HFFc6 (cell line): ENCODE results near the gene UBE2Q1. TPM values are rescaled to one million over a fixed set of nuclear protein-coding genes. Genes with fewer than 3 reads are reported as not detected.

ENCODE experiments used
- DNase-seq: peaks from one replicate; pipeline ENCODE4 v3.0.0-alpha.2; 2018
- H3K27ac Mint-ChIP-seq: 2 replicates; pipeline ENCODE4 v1.8.0; 2020; ENCODE audit warnings: mild to moderate bottlenecking, mixed read lengths
- H3K27me3 Mint-ChIP-seq: 2 replicates; pipeline ENCODE4 v1.8.0; 2021; ENCODE audit warnings: mild to moderate bottlenecking, moderate library complexity, mixed read lengths; ENCODE audit not compliant: insufficient read depth
- H3K36me3 Mint-ChIP-seq: 2 replicates; pipeline ENCODE4 v1.8.0; 2021; ENCODE audit warnings: low read depth, mixed read lengths
- H3K4me1 Mint-ChIP-seq: 2 replicates; pipeline ENCODE4 v1.8.0; 2020; ENCODE audit warnings: low read depth, mixed read lengths
- H3K4me3 Mint-ChIP-seq: 2 replicates; pipeline ENCODE4 v1.8.0; 2020; ENCODE audit warnings: mild to moderate bottlenecking, moderate library complexity, mixed read lengths
- H3K9me3 Mint-ChIP-seq: 2 replicates; pipeline ENCODE4 v1.8.0; 2020; ENCODE audit warnings: mild to moderate bottlenecking, mixed read lengths
- total RNA-seq, 6 experiments: library from RNA; stranded (reverse); fragmentation: NEBNext Ultra II Directional; extraction: Animal tissue kit (Norgen Biotek cat#: 25700); gene quantifications; 2 replicates in 1 of 6; 3 replicates in 5 of 6; pipeline ENCODE4 v1.2.3, GENCODE V29; 2021
- TF ChIP-seq, protein P1 (sequence below): fragments of 200-600 bp; sonication (generic); IDR thresholded peaks from 2 replicates; pipeline ENCODE4 v1.5.0; 2021; ENCODE audit warnings: antibody characterized with exemption, mild to moderate bottlenecking

UBE2Q1 gene
- total RNA-seq, 6 experiments from 2014 or later: 72.6 to 101 (median 91.5) TPM

GRCh38 chr1:154599658-154600057 lies 41.2 kb upstream of the UBE2Q1 start:
- TF ChIP-seq, protein P1, sequence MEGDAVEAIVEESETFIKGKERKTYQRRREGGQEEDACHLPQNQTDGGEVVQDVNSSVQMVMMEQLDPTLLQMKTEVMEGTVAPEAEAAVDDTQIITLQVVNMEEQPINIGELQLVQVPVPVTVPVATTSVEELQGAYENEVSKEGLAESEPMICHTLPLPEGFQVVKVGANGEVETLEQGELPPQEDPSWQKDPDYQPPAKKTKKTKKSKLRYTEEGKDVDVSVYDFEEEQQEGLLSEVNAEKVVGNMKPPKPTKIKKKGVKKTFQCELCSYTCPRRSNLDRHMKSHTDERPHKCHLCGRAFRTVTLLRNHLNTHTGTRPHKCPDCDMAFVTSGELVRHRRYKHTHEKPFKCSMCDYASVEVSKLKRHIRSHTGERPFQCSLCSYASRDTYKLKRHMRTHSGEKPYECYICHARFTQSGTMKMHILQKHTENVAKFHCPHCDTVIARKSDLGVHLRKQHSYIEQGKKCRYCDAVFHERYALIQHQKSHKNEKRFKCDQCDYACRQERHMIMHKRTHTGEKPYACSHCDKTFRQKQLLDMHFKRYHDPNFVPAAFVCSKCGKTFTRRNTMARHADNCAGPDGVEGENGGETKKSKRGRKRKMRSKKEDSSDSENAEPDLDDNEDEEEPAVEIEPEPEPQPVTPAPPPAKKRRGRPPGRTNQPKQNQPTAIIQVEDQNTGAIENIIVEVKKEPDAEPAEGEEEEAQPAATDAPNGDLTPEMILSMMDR: no peak
- H3K4me1 Mint-ChIP-seq: peaks cover 36% of the 10 kb centered on the region
- DNase-seq: no peak
- H3K27ac Mint-ChIP-seq: peak overlapping the region; percentile 67
- peaks cover 38% of the 10 kb centered on the region for H3K36me3 Mint-ChIP-seq
- H3K27me3 Mint-ChIP-seq: no peaks in the 10 kb centered on the region
- H3K9me3 Mint-ChIP-seq: no peaks in the 10 kb centered on the region
- no peak overlapping the region; the same call in 1 of the 2 replicates for H3K4me3 Mint-ChIP-seq

- no peaks in the 10 kb centered on the region for H3K9me3 Mint-ChIP-seq
- peaks cover 30% of the 10 kb centered on the region for H3K4me1 Mint-ChIP-seq
- no peak overlapping the region for H3K4me3 Mint-ChIP-seq
- TF ChIP-seq, protein P1: no peak
- H3K27ac Mint-ChIP-seq: peak overlapping the region; percentile 67
- no peak for DNase-seq
- no peaks in the 10 kb centered on the region for H3K27me3 Mint-ChIP-seq
- peaks cover 43% of the 10 kb centered on the region for H3K36me3 Mint-ChIP-seq
Observed at GRCh38 chr1:154598871-154599635, 40.6 kb upstream of the UBE2Q1 start.

DNA sequence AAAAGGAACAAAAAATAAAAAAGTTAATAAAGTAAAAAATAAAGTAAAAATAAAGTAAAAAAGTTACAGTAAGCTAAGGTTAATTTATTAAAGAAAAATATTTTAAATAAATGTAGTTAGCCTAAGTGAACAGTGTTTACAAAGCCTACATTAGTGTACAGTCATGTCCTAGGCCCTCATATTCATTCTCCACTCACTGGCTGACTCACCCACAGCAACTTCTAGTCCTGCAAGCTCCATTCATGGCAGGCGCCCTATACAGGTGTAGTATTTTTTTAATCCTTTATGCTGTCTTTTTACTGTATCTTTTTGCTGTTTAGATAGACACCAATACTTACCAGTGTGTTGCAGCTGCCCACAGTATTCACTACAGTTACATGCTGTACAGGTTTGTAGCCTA lies 37.2 kb upstream of the UBE2Q1 start:
- no peak overlapping the region for H3K27ac Mint-ChIP-seq
- H3K4me1 Mint-ChIP-seq: peaks cover 25% of the 10 kb centered on the region
- H3K4me3 Mint-ChIP-seq: no peak overlapping the region
- H3K27me3 Mint-ChIP-seq: no peaks in the 10 kb centered on the region
- TF ChIP-seq, protein P1: no peak
- peak; percentile 61 for DNase-seq
- peaks cover 40% of the 10 kb centered on the region for H3K36me3 Mint-ChIP-seq
- no peaks in the 10 kb centered on the region for H3K9me3 Mint-ChIP-seq

DNA sequence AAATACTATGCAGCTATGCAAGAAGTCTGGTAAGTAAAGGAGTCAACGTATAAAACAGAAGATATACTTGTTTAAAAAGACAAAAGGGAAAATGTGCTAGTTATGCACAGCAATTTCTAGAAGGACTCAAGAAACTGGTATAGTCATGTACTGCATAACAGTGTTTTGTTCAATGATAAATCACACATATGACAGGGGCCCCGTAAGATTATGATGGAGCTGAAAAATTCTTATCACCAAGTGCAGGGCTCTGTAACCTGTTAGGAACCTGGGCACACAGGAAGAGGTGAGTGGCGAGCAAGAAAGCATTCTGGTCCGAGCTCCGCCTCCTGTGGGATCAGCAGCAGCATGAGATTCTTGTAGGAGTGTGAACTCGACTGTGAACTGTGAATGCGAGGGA lies 36.3 kb upstream of the UBE2Q1 start:
- H3K9me3 Mint-ChIP-seq: no peaks in the 10 kb centered on the region
- TF ChIP-seq, protein P1: no peak
- H3K36me3 Mint-ChIP-seq: peaks cover 37% of the 10 kb centered on the region
- H3K4me1 Mint-ChIP-seq: peaks cover 21% of the 10 kb centered on the region
- H3K4me3 Mint-ChIP-seq: no peak overlapping the region
- H3K27me3 Mint-ChIP-seq: no peaks in the 10 kb centered on the region
- DNase-seq: no peak
- H3K27ac Mint-ChIP-seq: no peak overlapping the region

DNA sequence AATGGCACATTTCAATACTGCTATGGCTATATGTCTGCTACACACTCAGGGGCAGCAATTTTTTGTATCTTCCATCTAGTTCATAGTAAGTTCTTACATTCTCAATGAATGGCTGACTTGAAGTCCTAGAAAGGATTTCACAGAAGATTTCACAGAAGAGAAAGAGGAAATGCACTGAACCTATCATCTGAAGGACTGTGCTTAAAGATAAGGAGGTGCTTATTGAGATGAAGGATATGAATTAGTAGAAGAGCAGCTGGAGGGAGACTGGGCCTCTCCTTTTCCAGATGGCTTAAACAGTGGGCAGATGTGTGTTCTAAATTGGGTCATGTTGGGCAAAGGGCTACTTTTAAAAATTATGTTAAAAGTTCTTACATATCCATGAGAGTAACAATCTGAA lies 34.9 kb upstream of the UBE2Q1 start:
- H3K27me3 Mint-ChIP-seq: no peaks in the 10 kb centered on the region
- H3K9me3 Mint-ChIP-seq: no peaks in the 10 kb centered on the region
- no peak for DNase-seq
- H3K4me1 Mint-ChIP-seq: peaks cover 7% of the 10 kb centered on the region
- TF ChIP-seq, protein P1: no peak
- peaks cover 35% of the 10 kb centered on the region for H3K36me3 Mint-ChIP-seq
- no peak overlapping the region for H3K27ac Mint-ChIP-seq
- no peak overlapping the region for H3K4me3 Mint-ChIP-seq
